ENCODE results near the gene MATN4.

Gene MATN4

DNA sequence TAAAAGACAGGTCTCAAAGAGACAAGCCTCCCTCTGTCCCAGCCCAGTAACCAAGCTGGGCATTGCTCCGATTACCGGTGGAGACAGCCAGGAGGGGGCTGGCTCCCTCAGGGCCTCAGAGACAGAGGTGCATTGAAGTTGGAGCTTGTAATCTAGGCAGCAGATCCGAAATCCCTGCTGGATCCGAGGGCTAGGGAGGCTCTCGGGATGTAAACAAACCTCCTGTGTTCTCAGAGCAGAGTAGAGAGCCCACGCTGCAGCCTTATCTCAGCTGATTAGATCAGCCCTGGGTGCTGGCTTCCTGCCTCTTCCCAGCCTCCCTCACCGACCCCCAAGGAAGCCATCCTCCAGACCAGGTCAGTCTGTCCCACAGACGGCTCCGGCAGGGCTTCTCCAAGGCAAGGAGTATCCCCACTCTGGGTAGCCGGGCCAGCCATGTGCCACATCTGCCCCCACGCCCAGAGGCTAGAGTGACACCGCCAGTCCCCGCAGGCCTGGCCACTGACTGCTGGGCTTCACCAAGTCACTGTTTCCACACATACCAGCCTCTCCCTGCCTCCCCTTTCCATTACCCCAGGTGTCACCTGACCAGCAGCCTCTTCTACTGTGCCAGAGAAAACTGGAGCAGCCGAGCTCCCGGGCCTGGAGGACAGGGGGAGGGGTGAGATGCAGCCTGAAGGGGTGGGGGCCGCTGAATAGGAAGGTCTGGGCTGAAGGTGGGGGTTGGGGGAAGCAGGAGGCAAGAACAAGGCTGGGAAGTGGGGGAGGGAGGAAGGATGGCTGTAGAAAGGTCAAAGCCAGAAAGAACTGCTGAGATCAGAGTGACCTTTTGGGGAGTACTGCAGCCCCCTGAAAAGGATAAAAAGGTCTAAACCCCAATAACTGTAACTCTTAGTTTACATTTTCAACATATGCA lies 34.1 kb upstream of the MATN4 start:
- H3K4me3 ChIP-seq (ENCODE audit: low read depth, low read length), result no peak overlapping the region

DNA sequence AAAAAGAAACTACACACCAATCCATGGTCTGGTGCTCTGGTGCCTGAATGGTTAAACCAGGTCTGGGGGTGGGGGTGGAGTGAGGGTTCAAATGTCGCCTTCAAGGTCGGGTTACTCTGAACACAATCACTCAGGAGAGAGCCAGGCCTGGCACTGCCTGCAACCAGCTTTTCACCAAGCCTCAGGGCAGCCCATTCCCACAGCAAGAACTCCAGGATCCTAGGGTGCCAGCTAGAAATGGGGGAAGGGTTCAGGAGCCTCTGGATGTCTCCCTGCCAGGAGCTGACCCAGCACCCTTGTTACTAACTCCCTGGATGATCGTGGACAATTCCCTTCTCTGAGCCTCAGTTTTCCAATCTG lies 33.5 kb upstream of the MATN4 start:
- H3K4me3 ChIP-seq (ENCODE audit: low read depth, low read length), result no peak overlapping the region

DNA sequence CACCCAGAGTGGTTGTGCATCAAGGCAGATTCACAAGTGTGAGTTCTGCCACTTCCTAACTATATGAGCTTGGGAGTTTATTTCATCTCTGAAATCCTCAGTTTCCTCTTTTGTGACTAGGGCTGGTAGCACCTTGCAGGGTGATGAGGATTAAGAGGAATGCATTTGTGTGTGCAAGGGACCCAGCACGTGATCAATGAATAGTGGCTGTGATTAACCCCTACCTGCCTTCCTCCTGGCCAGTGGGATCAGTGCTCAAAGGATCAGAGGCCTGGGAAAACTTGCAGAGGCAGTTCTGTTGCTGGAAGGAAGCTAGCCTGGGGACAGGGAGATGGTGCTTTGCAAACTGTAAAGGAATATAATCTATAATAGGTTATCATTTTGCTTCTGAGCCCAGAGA lies 32.9 kb upstream of the MATN4 start:
- H3K4me3 ChIP-seq (ENCODE audit: low read depth, low read length), result no peak overlapping the region

DNA sequence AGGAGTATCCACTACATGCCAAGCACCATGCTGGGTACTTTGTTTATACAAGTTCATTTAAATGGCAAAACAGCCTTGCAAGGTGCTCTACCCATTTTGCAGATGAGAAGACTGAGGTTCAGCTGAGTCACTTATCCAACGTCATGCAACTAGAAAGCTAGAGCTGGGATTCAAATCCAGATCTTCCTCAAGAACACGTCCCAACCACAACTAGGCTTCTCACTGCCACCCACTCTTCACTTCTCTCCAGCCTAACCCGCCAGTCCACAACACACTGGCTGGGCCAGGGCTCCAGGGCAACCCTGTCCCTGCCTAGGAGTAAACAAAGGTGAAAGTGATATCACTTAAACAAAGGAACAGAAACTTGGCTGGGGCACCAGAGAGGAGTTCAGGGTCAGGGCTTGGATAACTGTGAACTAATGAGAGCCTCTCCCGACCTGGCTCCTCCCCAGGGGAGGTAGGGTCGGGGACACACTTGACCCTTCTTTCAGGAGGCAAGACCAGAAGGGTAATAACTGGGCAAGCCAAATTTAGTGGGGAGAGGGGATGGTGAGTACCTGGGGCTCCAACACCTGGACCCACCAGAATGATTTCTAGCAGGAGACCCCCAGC lies 32.2 kb upstream of the MATN4 start:
- no peak overlapping the region for H3K4me3 ChIP-seq (ENCODE audit: low read depth, low read length)

DNA sequence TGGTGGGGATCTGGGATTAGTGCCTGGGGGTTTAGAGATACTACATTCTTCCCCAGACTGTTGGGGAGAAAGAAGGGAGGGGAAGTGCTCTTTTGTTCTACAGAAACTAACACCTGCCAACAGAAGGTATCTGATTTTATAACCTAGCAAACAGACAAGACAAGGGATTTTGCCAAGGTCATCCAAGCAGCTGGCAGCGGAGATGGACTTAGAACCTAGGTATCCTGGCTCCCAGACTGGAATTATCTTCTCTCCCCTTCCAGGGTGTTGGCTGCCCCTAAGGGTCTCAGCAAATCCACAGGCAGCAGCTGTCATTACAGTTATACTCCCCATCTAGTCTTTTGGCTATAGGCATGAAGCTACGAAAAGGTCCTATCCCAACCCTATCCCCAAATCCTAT lies 31.7 kb upstream of the MATN4 start:
- H3K4me3 ChIP-seq (ENCODE audit: low read depth, low read length), result no peak overlapping the region

DNA sequence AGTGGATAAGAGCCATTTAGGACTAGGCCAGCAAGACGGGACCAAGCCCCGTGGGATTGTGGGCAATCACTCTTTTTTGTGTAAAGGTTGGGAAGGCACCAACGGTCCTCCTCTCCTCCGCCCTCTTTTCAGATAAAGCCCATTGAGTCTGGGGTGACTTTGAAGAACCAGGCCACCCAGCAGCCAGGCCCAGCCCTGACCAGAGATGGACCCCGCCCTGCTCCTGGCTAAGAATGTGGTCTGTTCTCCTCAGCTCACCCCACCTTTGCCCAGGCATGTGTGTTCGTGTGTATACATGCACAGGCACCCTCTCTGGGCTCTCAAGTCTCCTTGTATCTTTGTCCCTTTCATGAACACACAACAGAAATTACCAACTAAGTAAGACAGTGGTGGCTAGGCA lies 31.0 kb upstream of the MATN4 start:
- H3K4me3 ChIP-seq (ENCODE audit: low read depth, low read length), result no peak overlapping the region

DNA sequence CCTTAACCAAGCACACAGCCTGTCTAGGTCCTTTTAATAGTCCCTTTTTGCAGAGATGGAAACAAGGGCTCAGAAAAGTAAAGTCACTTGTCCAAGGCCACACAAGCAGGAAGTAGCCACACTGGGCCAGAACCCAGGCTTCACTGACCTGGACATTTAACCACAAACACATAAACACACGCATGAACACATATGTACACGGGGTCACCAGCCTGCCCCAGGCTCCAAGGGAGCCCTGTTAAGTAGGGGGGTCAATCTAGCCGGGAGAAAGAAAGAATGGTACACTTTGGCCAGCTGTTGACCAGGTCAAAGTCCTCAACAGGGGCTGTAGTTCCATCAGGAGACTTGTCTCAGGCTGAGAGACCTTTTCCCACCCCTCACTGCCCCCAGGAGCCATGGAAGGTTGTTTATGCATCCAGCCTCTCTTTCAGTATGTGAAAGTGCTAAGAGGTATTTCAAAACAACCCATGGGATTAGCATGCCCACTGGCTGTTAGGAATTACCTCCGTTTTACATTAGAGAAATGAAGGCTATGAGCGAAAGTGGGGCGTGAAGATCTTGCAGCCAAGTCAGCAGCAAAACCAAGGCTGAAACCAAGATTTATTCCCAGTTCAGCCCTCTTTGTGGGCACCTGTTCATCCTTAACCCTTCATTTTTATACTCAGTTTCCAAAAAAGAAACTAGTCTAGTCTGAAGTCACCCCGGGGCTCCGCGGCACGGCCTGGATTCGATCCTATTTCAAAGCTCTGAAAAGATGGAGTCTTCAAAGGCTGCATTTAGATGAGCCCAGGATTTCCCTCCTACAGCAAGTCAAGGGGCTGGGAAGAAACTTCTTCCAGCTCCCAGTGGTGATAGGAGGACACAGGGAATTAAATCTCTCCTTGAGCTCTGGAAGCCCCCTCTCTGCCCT lies 30.3 kb upstream of the MATN4 start:
- no peak overlapping the region for H3K4me3 ChIP-seq (ENCODE audit: low read depth, low read length)

GRCh38 chr20:45337367-45338120 lies 29.4 kb upstream of the MATN4 start:
- H3K4me3 ChIP-seq (ENCODE audit: low read depth, low read length), result no peak overlapping the region

DNA sequence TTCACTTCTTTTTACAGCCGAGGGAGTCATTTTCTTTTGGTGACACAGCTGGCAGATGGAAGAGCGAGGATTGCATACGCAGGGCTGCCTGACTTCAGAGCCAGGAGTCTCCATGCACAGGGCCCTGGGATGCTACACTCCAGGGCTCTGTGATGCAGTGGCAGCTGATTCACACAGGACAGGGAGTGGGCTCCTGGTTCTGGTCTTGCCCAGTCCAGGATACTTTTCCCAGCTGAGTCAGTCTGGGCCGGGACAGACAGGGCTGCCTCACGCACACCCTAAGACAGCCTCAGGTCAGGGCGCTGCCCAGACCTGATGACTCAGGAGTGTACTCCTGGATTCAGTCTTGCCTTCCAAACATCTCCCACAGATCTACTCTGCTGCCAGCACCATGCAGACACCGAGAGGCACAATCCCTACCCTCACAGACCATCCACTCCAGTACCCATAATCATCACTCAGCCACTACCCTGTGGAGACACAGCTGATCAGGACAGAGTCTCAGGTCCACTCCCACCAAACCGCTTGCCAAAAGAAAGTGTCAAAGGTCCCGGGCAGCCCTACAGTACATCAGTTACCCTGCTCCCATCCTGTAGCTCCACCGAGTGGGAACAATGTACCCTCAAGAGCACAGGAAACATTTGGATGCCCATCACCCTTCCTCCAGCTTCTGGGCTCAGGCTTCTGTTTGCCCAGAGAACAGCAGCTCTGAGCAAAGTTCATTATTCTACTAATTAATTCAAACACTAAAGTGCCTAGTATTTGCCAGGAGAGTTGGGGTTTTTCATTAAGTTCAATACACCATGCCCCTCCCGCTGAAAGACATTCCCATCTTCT lies 28.6 kb upstream of the MATN4 start:
- H3K4me3 ChIP-seq (ENCODE audit: low read depth, low read length), result no peak overlapping the region

GRCh38 chr20:45330476-45330875 lies 22.4 kb upstream of the MATN4 start:
- H3K4me3 ChIP-seq (ENCODE audit: low read depth, low read length), result no peak overlapping the region

DNA sequence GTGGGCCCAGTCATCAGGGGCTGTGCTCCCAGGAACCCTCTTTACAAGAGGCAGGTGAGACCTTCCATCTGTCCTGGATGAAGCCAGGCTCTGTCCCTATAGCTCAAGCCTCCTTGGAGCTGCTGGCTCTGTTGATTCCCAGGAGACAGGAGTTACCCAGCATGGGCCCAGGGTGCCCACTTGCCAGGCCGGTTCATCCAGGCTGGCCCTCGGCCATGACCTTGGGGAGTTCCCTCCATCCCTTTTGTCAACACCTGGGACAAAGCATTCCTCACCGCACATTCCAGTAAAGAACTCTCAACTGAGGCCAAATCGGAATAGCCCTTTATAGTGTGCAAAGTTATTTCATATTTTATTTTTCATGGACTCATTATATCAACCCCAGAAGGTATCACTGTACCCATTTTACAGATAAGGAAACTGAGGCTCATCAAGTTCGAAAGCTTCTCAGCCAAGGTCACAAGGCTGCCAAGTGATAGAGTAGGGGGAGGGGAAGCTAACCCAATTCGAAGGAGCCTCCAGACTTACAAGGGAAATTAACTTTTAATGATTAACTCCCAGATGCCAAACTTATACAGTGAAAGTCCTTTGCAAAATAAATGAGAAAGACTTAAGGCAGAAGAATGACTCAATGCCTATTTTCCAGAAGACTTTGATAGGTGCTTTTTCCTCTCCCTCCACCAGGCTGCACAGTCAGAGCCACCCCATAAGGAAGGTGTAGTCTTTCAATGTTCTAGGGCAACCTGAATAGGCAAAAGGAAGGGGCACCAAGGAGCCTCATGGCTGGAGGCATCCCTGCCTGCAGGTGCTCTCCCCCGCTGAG lies 21.6 kb upstream of the MATN4 start:
- H3K4me3 ChIP-seq (ENCODE audit: low read depth, low read length), result no peak overlapping the region

DNA sequence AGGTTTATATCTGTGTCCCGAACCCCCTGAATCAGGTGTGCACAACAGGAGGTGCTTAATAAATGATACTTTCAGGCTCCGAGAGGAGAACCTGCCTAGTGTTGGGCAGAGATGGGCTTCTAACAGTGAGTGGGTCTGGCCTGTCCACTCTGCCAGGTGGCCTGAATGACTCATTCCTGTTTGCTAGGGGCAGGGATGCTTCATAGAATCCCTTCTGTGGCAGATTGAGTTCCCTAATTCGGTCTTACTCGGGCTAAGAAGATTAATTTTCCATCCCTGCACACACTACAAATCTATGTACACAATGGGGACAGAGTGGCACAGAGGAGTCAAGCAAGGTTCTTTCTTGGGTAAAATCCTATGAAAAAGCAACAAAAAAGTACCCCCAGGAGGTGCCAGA lies 20.4 kb upstream of the MATN4 start:
- no peak overlapping the region for H3K4me3 ChIP-seq (ENCODE audit: low read depth, low read length)

DNA sequence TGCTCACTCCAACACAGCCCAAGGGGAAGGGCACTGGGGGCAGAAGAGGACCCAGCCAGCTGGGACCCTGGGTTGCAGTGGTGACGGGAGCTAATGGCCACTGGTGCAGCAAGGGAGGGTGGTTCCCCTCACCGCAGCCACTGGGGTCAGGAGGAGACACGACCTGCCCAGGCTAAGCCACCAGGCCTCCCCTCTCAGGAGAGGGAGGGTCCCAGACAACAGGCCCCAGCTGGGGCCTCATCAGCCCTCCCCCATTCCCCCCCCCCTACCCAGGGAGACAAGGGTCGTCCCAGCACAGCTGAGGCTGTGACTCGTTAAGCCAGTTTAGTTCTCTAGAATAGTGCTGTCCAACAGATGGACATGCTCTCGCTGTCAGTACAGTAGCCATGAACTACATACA lies 17.3 kb upstream of the MATN4 start:
- no peak overlapping the region for H3K4me3 ChIP-seq (ENCODE audit: low read depth, low read length)

- no peak overlapping the region for H3K4me3 ChIP-seq (ENCODE audit: low read depth, low read length)
These were observed 15.6 kb upstream of the MATN4 start for GRCh38 chr20:45323731-45324130.

- no peak overlapping the region for H3K4me3 ChIP-seq (ENCODE audit: low read depth, low read length)
These were observed 14.9 kb upstream of the MATN4 start for GRCh38 chr20:45322952-45323383.

- H3K4me3 ChIP-seq (ENCODE audit: low read depth, low read length), result no peak overlapping the region
These were observed 13.0 kb upstream of the MATN4 start for GRCh38 chr20:45320948-45321595.

- no peak overlapping the region for H3K4me3 ChIP-seq (ENCODE audit: low read depth, low read length)
These were observed 10.8 kb upstream of the MATN4 start for GRCh38 chr20:45318948-45319347.

- H3K4me3 ChIP-seq (ENCODE audit: low read depth, low read length), result no peak overlapping the region
These were observed 10.4 kb upstream of the MATN4 start for GRCh38 chr20:45318386-45318939.
